ENCODE results near the gene SLC13A1.
A peak's percentile ranks its signal among the peaks of the same experiment; 100 is the strongest.

Gene SLC13A1

GRCh38 chr7:123193235-123193634 lies 6.5 kb downstream of the SLC13A1 start:
- DNase-seq = no peak

- no peak for DNase-seq
These were observed 8.6 kb downstream of the SLC13A1 start for GRCh38 chr7:123191132-123191531.

- no peak for DNase-seq
These were observed 9.5 kb downstream of the SLC13A1 start for GRCh38 chr7:123190109-123190831.

- no peak for DNase-seq
These were observed 14.0 kb downstream of the SLC13A1 start for GRCh38 chr7:123185756-123186155.

- DNase-seq = no peak
These were observed 15.5 kb downstream of the SLC13A1 start for GRCh38 chr7:123184271-123184670.

GRCh38 chr7:123183431-123183830 lies 16.3 kb downstream of the SLC13A1 start:
- DNase-seq = no peak

GRCh38 chr7:123177442-123177841 lies 22.3 kb downstream of the SLC13A1 start:
- no peak for DNase-seq

GRCh38 chr7:123170333-123171246 lies 29.2 kb downstream of the SLC13A1 start:
- no peak for DNase-seq

GRCh38 chr7:123169065-123169464 lies 30.7 kb downstream of the SLC13A1 start:
- DNase-seq = no peak

- no peak for DNase-seq
These were observed 42.2 kb downstream of the SLC13A1 start for GRCh38 chr7:123157606-123158005.

- no peak for DNase-seq
These were observed 44.2 kb downstream of the SLC13A1 start for GRCh38 chr7:123155571-123155970.

- peak in 41 of 51 donors; percentile 0 to 79 (median 39) for DNase-seq
These were observed 45.4 kb downstream of the SLC13A1 start for GRCh38 chr7:123154231-123154860.

GRCh38 chr7:123151443-123151842 lies 48.3 kb downstream of the SLC13A1 start:
- no peak for DNase-seq

- no peak for DNase-seq
These were observed 51.0 kb downstream of the SLC13A1 start for GRCh38 chr7:123148813-123149212.

GRCh38 chr7:123143252-123144006 lies 56.3 kb downstream of the SLC13A1 start:
- DNase-seq = no peak

- no peak for DNase-seq
These were observed 59.2 kb downstream of the SLC13A1 start for GRCh38 chr7:123140561-123140960.

GRCh38 chr7:123135960-123136359 lies 63.8 kb downstream of the SLC13A1 start:
- no peak for DNase-seq

- no peak for DNase-seq
These were observed 65.8 kb downstream of the SLC13A1 start for GRCh38 chr7:123133924-123134323.

GRCh38 chr7:123131961-123132360 lies 67.8 kb downstream of the SLC13A1 start:
- DNase-seq = no peak

GRCh38 chr7:123131556-123131955 lies 68.2 kb downstream of the SLC13A1 start:
- no peak for DNase-seq

- no peak for DNase-seq
These were observed 68.6 kb downstream of the SLC13A1 start for GRCh38 chr7:123131140-123131539.

Measured in hypothalamus (tissue), 51 donors.